HK-2 (cell line): ENCODE measurements around the gene GLS2.
"Not testable (repeated sequence)": the region's sequence is repeated elsewhere in the genome, so short reads cannot be mapped to it uniquely, and the experiment has no call there.

Source experiments
- DNase-seq: peaks from one replicate; pipeline ENCODE4 v3.0.0-alpha.2; 2018; ENCODE audit not compliant: unreplicated experiment

GLS2 gene

DNA sequence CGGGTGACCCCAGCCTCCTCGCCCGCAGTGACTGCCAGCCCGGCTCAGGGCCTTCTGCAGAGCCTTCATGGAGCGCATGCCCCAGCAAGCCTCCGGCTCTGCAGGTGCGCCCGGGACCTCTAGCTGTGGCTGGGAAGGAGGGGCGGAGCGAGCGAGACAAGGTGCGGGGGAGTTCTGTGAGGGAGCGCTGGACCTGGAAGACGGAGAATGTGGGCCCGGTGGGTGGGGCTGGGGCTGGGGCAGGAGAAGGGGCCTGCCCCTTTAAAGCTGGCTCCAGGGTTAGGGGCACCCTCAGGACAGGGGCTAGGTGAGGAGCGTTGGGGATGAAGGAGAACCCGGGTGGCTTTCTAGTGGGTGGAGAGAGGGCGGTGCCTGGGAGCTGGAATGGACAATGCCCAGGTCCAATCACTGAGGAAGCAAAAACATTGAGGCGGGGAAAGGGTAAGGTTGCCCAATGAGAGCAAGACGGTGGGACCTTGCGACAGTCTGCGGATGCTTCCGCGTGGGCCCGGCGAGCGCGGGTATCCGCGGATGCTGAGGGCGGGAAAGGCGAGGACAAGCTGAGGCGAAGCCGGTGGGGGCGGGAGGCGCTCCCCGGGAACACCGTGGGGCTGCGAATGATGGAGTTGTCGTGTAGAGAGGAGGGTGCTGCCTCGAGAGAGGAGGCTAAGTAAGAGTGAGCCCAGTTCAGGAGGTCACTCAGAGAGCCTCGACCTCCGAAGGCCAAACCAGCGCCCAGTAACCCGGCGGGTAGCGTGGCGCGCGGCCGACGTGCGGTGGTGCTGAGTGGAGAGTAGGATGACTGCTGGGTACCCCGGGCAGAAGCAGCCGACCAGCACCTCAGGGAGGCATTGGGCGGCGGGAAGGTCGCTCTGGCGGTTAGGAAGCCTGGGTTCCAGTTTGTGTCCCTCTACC, at the start of gene GLS2:
GLS2 (minus strand) TSS at position 121 of the 915 bp plus-strand sequence; CDS start at position 78, 43 bp downstream.
- DNase-seq, result peak; percentile 79

DNA sequence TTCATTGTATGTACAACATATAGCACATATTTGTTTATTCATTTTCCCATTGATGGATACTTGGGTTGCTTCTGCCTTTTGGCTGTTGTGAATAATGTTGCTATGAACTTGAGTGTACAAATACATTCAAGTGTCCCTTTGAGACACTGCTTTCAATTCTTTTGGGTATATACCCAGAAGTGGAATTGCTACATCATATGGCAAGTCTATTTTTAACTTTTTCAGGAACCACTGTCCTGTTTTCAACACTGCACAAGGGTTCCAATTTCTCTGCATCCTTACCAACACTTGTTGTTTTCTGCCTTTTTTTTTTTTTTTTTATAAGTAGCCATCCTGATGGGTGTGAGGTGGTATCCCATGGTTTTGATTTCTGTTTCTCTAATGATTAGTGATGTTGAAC, 49.6 kb upstream of the GLS2 start:
- no peak for DNase-seq

DNA sequence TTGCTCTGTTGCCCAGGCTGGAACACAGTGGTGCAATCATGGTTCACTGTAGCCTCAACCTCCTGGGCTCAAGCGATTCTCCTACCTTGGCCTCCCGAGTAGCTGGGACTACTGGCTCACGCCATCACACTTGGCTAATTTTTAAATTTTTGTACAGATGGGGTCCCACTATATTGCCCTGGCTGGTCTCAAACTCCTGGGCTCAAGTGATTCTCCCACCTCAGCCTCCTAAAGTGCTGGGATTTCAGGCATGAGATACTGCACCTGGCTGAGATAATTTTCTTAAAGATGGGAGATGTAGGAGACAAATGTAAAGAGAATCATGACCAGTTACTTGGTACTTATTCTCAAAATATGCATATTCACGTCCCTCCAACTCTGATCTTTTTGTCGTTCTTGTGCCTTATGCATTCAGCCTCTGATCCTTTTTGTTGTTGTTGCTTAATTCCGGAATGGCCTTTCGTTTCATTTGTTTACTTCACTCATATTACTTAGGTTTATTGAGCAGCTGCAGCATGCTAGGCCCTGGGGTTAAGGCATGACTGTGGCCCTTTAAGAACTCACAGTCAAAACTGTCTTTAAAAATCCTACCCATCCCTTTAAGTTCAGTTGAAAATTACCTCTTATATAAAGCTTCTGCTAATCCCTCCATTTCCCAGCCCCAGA, 42.6 kb upstream of the GLS2 start:
- no peak for DNase-seq

DNA sequence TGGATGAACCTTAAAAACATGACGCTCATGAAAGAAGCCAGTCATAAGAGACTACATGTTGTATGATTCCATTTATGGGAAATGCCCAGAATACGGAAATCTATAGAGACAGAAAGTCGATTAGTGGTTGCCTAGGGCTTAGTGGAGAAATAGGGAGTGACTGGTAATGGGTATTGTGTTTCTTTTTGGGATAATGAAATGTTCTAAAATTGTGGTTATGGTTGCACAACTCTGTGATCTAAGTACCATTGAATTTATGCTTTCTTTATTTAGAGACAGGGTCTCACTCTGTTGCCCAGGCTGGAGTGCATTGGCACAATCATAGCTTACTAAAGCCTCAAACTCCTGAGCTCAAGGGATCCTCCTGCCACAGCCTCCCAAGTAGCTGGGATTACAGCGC, 41.7 kb upstream of the GLS2 start:
- no peak for DNase-seq

DNA sequence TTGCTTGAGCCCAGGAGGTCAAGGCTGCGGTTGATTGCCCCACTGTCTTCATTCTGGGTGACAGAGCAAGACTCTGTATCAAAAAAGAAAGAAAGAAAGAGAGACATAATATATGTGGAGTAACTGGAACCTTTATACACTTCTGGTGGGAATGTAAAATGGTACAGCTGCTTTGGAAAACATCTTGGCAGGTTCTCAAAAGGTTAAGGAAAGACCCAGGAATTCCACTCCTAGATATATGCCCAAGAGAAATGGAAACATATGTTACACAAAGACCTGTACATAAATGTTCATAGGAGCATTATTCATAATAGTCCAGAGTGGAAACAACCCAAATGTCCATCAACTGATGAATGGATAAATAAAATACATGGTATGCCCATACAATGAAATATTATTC, 40.9 kb upstream of the GLS2 start:
- DNase-seq, result no peak

DNA sequence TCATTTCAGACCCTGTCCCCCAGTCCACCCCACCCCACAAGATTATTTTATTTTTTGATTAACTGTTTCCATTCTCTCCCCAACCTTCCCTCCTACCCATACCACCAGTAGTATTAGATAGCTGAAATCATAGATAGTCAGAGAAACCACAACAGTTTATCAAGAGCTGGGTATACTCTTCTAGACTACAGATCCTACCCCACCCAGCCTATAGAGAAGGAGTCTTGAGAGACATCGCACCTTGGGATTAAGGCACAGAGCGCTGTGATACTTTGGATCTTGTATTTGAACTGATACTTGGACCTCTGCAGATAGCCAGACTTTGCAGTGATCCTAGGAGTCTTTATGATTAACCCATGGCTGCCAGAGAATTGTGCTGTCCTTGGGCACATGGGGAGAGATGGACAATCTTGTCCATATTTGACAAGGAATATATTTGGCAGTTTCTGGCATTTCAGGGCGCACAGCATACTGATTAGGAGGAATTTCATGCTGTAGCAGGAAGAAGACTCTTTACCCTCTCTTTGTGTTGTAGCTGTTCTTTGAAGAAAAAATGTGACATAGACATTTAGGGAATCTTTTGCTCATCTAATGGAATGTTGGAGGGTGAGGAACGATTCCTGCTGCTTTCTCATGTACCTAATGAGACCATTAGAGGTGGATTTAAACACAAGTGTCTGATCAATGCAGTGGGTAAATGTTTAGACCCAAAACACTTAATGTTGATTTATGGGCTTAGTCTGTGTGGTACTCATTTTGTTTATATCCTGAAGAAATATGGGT, 34.6 kb upstream of the GLS2 start:
- DNase-seq, result peak; percentile 30

DNA sequence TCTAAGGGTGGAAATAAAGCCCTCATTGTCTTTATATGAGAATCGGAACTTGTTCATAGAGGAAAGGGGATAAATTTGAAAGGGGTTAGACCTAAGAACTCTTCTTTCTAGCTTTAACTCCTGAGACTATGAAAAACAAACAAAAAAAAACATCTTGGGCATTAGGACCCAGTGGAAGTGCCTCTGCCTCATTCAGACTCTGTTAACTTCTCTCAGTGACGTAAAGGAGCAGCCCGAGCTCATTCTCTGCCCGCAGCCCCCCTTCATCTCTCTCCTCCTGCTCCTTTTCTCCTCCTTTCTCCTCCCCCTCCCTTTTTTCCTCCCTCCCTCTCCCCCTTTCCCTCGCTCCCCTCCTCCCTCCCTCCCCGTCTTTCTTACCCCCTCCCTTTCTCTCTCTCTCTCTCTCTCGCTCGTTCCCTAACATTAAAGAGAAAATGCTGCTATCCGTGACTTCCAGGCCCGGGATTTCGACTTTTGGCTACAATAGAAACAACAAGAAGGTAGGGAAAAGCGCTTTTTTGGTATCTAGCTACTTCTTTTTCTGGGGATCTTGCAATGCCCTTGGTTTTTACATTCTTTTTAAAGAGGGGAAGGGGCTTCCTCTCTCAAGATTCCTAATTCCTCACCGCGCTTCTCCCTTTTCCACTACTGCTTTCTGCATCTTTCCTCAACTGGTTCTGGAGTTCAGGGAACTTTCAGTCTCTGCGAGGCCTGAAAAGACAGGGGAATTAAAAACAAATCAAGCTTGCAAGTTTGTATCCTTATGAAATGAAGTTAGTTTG, 33.8 kb upstream of the GLS2 start, which contains the start of gene RBMS2:
RBMS2 (plus strand) TSS at position 231 of the 782 bp plus-strand sequence; CDS start at position 435, 204 bp downstream.
- peak; percentile 75 for DNase-seq

DNA sequence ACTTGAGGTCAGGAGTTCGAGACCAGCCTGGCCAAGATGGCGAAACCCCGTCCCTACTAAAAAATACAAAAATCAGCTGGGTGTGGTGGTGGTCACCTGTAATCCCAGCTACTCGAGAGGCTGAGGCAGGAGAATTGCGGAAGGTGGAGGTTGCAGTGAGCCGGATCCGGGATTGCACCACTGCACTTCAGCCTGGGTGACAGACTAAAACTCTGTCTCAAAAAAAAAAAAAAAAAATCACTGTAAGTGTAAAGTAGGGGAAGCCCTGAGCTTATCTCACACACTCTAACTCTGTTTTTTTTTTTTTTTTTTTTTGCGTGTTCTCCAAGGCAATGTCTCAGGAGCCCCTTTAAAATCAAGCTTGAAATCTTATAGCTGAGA, 33.2 kb upstream of the GLS2 start:
- DNase-seq, result no peak

DNA sequence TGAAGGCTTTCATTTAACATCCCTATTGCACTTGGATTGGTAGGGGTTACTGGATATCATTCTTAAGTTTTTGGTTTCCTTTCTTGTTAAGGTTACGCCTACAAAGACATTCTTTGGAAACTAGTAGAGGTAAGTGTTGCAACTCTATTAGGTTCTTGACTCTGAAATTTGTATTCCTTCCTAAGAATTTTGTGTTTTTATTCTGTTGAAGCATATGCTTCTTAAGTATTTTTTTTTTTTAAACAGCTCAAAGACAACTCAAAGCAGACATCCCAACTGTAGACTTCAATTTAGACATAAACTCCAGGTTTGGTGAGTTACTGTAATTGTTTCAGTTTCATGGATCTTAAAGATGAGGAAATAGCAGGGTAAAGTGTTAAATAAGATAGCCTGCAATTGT, 32.5 kb upstream of the GLS2 start:
- DNase-seq, result no peak

DNA sequence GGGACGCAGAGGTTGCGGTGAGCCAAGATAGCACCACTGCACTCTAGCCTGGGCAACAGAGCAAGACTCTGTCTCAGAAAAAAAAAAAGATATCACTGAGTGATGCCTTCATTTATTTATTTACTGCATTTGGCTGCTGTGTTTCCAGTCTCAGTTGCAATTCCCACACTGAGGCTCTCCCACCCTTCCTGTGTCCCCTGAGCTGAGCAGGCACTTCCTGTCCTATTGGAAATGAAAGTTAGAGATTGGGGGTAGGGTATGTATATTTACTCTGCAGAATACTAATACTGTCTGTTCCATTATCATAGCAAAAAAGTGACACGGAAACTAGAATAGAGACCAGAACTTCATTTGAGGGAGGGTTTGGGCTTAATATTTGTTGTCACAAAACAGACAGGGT, 32.1 kb upstream of the GLS2 start:
- no peak for DNase-seq

DNA sequence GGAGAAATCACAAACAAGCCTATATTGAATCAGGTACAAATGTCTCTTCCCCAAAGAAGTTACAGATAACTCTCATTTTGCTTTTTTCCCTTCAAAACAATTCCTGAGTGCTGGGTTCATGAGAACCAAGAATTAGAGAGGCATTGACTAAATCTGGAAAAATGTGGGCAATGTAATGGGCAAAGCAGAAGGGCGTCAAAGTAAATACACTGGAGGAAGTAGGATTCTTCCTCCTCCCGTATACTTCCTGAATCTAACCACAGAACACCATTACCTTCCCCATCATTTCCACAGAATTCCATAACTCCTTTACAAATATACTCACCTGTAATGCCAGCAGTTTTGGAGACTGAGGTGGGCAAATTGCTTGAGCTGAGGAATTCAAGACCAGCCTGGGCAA, 30.6 kb upstream of the GLS2 start:
- DNase-seq, result no peak

DNA sequence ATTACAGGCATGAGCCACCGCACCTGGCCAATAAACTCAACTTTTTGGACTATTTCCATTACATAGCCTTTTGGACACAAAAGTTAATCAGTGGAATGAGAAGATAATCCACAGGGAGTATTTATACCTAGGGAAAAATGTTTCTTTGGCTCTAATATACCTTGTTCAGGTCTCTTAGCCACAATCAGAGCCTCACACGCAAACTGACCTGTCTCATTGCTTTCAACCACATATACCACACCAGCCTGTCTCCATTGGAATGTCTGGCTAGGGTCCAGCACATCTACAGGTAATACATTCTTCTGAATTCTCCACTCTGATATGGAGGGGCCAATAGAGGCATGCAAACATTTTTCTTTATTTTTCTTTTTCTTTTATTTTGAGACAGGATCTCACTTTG, 29.9 kb upstream of the GLS2 start:
- DNase-seq, result peak; percentile 36

DNA sequence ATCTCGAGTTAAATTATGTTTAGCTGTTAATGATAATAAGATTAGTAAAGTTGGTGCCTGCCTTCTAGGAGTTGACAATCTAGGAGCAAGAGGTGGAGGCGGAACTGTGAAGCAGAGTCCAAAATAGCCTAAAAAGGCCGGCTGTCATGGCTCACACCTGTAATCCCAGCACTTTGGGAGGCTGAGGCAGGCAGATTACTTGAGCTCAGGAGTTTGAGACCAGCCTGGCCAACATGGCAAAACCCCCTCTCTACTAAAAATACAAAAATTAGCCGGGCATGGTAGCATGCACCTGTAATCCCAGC, 26.0 kb upstream of the GLS2 start:
- DNase-seq, result not testable (repeated sequence)

DNA sequence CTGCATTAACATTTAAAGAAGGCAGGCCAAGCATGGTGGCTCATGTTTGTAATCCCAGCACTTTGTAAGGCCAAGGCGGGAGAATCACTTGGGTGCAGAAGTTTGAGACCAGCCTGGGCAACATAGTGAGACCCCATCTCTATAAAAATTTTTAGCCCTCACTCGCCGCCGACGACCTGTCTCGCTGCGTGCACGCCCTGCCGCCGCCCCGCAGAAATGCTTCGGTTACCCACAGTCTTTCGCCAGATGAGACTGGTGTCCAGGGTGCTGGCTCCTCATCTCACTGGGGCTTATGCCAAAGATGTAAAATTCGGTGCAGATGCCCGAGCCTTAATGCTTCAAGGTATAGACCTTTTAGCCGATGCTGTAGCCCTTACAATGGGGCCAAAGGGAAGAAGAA, 22.8 kb upstream of the GLS2 start:
- no peak for DNase-seq

DNA sequence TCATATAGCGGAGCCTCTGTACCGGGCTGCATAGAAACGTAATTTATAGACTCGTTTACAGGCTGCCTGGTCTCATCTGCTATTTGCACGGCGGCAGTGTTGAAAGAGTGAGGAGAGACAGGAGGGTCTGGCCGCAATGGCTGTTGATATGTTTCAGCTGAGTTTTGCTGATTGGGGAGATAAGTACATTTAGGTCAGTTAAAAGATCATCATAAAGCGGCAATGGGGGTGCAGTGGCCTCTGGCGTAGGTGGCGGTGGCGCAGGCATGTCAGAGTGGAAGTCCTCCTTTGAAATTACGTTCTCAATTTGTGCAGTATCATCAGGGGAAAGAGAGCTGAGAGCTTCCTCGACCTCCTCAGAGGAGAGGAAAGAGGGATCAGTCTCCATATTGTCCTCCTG, 11.9 kb upstream of the GLS2 start:
- DNase-seq, result not testable (repeated sequence)

DNA sequence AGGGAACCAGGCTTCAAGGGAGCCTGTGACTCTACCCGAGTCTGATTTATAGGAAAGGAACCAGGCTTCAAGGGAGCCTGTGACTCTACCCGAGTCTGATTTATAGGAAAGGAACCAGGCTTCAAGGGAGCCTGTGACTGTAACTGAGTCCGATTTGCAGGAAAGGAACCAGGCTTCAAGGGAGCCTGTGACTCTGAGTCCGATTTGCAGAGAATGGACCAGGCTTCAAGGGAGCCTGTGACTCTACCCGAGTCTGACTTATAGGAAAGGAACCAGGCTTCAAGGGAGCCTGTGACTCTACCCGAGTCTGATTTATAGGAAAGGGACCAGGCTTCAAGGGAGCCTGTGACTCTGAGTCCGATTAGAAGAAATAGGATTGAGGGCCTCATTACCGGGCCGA, 11.5 kb upstream of the GLS2 start:
- DNase-seq, result not testable (repeated sequence)

DNA sequence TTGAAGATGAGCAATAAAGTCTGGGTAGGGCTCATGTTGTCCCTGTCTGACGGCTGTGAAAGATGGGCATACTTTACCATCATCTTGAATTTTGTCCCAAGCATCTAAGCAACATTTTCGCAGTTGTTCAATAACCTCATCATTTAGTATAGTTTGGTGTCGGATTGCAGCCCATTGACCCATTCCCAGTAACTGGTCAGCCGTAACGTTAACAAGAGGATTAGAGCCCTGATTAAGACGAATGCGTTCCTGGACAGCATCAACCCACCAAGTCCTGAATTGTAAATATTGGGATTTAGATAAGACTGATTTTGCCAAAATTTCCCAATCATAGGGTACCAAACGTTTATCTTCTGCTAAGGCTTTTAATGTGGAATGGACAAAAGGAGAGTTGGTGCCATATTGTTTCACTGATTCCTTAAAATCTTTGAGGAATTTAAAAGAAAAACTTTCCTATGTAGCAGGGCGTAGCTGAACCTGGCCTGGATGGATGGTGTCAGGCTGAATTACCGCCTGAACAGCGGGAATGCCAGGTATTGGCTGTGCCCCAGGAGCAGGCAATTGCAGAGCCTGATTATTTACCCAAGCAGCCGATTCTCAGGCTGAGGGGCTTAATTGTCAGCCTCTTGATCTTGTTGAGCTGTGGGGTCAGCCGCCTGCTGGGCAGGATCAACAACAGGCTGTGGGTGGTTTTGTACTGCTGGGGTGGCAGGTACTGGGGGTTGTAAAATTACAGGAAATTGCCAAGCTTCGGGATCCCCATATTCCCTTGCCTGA, 10.4 kb upstream of the GLS2 start:
- not testable (repeated sequence) for DNase-seq

DNA sequence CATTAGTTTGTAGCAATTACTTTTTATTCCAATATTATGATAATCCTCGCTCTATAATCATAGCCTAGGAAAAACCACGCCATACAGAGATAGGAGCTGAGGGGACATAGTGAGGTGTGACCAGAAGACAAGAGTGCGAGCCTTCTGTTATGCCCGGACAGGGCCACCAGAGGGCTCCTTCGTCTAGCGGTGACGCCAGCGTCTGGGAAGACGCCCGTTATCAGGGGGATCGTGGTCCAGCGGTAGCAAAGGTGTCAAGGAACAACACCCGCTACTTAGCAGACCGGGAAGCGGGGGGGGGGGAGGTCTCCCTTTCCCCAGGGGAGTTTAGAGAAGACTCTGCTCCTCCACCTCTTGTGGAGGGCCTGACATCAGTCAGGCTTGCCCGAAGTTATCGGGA, 8.7 kb upstream of the GLS2 start:
- peak; percentile 37 for DNase-seq

DNA sequence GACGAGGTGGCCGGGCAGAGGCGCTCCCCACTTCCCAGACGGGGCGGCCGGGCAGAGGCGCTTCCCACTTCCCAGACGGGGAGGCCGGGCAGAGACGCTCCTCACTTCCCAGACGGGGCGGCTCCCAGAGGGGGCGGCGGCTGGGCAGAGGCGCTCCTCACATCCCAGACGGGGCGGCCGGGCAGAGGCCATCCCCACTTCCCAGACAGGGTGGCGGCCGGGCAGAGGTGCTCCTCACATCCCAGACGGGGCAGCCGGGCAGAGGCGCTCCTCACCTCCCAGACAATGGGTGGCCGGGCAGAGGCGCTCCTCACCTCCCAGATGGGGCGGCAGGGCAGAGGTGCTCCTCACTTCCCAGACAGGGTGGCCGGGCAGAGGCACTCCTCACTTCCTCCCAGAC, 6.5 kb upstream of the GLS2 start:
- DNase-seq, result not testable (repeated sequence)

DNA sequence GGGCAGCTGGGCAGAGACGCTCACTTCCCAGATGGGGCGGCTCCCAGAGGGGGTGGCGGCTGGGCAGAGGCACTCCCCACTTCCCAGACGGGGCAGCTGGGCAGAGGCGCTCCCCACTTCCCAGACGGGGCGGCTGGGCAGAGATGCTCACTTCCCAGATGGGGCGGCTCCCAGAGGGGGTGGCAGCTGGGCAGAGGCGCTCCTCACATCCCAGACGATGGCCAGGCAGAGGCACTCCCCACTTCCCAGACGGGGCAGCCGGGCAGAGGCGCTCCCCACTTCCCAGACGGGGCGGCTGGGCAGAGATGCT, 6.1 kb upstream of the GLS2 start:
- not testable (repeated sequence) for DNase-seq
